ENCODE measurements around the gene MBNL1. TPM values are rescaled to one million over a fixed set of nuclear protein-coding genes. Genes with fewer than 3 reads are reported as not detected.

MBNL1 gene
- total RNA-seq, 4 donors from 2014 or later = 258 to 478 (median 320) TPM

DNA sequence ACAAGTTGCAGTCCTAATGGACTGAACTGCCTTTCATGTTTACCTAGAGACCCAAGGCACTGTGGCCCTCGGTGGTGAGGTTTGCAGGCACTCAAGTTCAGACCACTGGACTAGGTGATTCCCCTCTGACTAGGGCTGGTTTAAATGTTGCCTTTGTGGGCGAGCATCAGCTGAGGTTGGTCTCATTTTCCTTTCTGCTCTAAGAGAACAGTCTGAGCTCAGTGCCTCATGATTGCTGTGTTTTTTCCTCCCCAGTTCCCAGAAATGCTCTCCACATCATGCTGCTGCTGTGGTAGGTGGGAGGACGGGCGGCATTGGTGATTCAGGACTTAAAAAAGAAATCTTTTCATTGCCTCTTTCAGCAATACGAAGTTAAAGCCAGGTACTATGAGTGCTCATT is 237.2 kb downstream of the MBNL1 start:
- TF ChIP-seq POLR2A (IDR thresholded peaks at IDR 0.05) (no peak), POLR2AphosphoS5 (IDR thresholded peaks at IDR 0.05) (no peak), EP300 (IDR thresholded peaks at IDR 0.05) (no peak)
- TF ChIP-seq, protein P1, sequence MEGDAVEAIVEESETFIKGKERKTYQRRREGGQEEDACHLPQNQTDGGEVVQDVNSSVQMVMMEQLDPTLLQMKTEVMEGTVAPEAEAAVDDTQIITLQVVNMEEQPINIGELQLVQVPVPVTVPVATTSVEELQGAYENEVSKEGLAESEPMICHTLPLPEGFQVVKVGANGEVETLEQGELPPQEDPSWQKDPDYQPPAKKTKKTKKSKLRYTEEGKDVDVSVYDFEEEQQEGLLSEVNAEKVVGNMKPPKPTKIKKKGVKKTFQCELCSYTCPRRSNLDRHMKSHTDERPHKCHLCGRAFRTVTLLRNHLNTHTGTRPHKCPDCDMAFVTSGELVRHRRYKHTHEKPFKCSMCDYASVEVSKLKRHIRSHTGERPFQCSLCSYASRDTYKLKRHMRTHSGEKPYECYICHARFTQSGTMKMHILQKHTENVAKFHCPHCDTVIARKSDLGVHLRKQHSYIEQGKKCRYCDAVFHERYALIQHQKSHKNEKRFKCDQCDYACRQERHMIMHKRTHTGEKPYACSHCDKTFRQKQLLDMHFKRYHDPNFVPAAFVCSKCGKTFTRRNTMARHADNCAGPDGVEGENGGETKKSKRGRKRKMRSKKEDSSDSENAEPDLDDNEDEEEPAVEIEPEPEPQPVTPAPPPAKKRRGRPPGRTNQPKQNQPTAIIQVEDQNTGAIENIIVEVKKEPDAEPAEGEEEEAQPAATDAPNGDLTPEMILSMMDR (IDR thresholded peaks at IDR 0.05) = no peak
- no peak overlapping the region for H3K27ac ChIP-seq
- no peak overlapping the region for H3K4me3 ChIP-seq
- 85% methylated on average over 4 of the region's 5 CpGs for WGBS
- no peaks in the 10 kb centered on the region for H3K9me3 ChIP-seq
- no peak for DNase-seq (ENCODE audit: low spot score in 2 of 2)
- H3K36me3 ChIP-seq = no peaks in the 10 kb centered on the region
- no peaks in the 10 kb centered on the region for H3K27me3 ChIP-seq
- H3K4me1 ChIP-seq = no peaks in the 10 kb centered on the region

DNA sequence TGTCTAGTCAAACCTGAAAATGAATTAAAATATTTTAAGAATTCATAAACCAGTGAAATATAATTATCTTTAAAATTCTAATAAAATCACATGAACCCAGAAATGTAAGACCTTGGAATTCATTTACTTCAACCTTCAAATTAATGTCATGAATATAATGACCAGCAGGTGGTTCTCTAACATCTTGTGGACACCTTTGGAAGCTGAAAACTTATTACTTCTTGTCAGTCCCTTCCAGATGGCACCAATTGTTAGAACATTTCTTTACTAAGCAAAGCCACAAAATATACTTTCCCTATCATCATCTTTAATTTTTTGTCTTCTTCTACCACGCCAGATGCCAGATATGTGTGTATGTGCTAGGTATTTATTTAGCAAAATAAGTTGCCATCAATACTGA is 240.0 kb downstream of the MBNL1 start:
- TF ChIP-seq, protein P1 (IDR thresholded peaks at IDR 0.05) = peak in 1 of 2 donors; percentile 7
- TF ChIP-seq EP300 (IDR thresholded peaks at IDR 0.05) = no peak
- no peaks in the 10 kb centered on the region for H3K36me3 ChIP-seq
- DNase-seq (ENCODE audit: low spot score in 2 of 2) = no peak
- H3K4me3 ChIP-seq = no peak overlapping the region
- H3K27me3 ChIP-seq = no peaks in the 10 kb centered on the region
- H3K9me3 ChIP-seq = no peaks in the 10 kb centered on the region
- no peak overlapping the region for H3K27ac ChIP-seq
- H3K4me1 ChIP-seq = no peaks in the 10 kb centered on the region
- WGBS = 65% methylated on average over 1 of the region's 1 CpG

DNA sequence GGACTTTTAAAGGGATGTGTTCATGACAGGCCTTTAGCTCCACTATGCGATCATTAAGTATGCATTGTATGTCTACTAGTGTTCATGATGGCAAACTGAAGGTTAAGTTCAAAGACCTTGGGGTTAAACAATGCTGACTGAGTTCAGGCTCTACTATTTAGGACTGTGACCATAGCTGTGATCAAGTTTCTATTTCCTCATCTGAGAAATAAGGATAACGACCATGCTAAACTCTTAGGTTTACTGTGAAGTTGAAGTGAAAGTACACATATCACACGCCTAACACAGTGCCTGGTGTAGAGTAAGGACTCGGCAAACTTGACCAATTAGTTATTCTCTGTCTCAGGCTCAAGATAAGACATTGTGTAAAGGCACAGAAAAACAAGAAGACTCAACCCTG is 243.2 kb downstream of the MBNL1 start:
- no peak for DNase-seq (ENCODE audit: low spot score in 2 of 2)

GRCh38 chr3:152513301-152513960 is 244.7 kb downstream of the MBNL1 start:
- TF ChIP-seq EP300 (IDR thresholded peaks at IDR 0.05) (no peak), POLR2A (IDR thresholded peaks at IDR 0.05) (no peak), POLR2AphosphoS5 (IDR thresholded peaks at IDR 0.05) (no peak)
- DNase-seq (ENCODE audit: low spot score in 2 of 2) = no peak
- Histone ChIP-seq H3K36me3 (no peaks in the 10 kb centered on the region), H3K4me3 (no peak overlapping the region), H3K27me3 (no peaks in the 10 kb centered on the region), H3K27ac (no peak overlapping the region), H3K4me1 (no peaks in the 10 kb centered on the region), H3K9me3 (no peaks in the 10 kb centered on the region)
- WGBS = 90% methylated on average over 2 of the region's 2 CpGs

More for the DNA sequence above, 243.2 kb downstream of the MBNL1 start:
- TF ChIP-seq, protein P1 (IDR thresholded peaks at IDR 0.05) = no peak
- TF ChIP-seq EP300 (IDR thresholded peaks at IDR 0.05) = no peak
- H3K9me3 ChIP-seq = no peaks in the 10 kb centered on the region
- 92% methylated on average over 4 of the region's 4 CpGs for WGBS
- no peaks in the 10 kb centered on the region for H3K4me1 ChIP-seq
- H3K36me3 ChIP-seq = no peaks in the 10 kb centered on the region
- no peaks in the 10 kb centered on the region for H3K27me3 ChIP-seq
- no peak overlapping the region for H3K4me3 ChIP-seq
- H3K27ac ChIP-seq = no peak overlapping the region
